Stimulated activated CD4-positive, alpha-beta T cell treated with anti-CD3 and anti-CD28 coated beads, Interleukin-4, amount 100 ng/mL, for 48 hours (primary cell): Measurements from ENCODE around the gene KRTAP10-10.
"Not testable (repeated sequence)": the region's sequence is repeated elsewhere in the genome, so short reads cannot be mapped to it uniquely, and the experiment has no call there.

Source experiments
- DNase-seq, 2 donors: peaks; one replicate each; pipeline ENCODE4 v3.0.0-alpha.2; 2020; ENCODE audit warnings: low read depth in 2 of 2

KRTAP10-10 gene

GRCh38 chr21:44602463-44602850, 34.7 kb upstream of the KRTAP10-10 start:
- no peak for DNase-seq

- no peak for DNase-seq
These were observed 33.9 kb upstream of the KRTAP10-10 start for GRCh38 chr21:44603109-44603875.

DNA sequence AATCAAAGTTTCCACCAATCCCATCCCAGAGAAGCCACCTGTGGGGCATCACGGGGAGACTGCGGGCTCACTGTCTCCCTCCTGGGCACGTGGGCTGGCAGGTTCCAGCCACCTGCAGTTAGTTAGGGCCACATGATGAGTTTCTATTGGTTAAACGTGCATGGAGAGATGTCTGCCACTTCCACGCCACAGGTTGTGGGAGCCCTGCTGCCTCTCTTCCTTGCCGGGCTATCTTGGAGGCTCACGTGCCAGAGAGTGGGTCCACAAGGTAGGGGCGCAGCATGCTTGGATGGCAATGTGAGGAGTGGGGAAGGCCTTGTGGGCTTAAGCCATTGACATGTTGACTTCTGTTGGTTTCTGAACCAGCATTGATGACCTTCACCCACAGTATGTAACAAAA, 33.2 kb upstream of the KRTAP10-10 start:
- no peak for DNase-seq

DNA sequence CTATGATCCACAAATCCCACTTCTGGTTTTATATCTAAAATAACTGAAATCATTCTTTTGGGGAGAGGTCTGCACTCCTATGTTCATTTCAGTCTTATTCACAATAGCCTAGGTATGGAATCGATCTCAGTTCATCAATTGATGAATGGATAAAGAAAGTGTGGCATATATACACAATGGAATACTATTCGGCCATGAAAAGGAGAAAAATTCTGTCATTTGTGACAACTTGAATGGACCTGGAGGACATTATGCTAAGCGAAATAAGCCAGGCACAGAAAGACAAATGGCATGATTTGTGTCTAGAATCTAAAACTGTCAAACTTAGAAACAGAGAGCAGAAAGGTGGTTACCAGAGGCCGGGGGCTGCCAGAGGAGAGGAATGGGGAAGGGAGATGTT, 30.7 kb upstream of the KRTAP10-10 start:
- DNase-seq, result no peak

- DNase-seq, result no peak
These were observed 28.0 kb upstream of the KRTAP10-10 start for GRCh38 chr21:44609193-44609592.

DNA sequence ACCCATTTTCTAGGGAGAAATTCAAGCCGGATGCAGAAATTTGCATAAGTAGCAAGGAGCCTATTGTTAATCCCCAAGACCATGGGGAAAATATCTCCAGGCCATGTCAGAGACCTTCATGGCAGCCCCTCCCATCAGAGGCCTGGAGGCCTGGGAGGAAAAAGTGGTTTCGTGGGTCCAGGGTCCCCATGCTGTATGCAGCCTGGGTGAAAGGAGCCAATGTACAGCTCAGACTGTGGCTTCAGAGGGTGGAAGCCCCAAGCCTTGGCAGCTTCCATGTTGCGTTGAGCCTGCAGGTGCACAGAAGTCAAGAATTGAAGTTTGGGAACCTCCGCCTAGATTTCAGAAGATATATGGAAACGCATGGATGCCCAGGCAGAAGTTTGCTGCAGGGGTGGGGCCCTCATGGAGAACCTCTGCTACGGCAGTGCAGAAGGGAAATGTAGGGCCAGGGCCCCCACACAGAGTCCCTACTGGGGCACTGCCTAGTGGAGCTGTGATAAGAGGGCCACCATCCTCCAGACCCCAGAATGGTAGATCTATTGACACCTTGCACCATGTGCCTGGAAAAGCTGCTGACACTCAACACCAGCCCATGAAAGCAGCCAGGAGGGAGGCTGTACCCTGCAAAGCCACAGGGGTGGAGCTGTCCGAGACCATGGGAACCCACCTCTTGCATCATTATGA, 26.9 kb upstream of the KRTAP10-10 start:
- not testable (repeated sequence) for DNase-seq

- no peak for DNase-seq
These were observed 25.6 kb upstream of the KRTAP10-10 start for GRCh38 chr21:44611551-44611950.

GRCh38 chr21:44612029-44612486, 25.1 kb upstream of the KRTAP10-10 start, which contains the start of gene KRTAP10-8:
TSS of gene KRTAP10-8 (plus strand) at chr21:44612079. CDS start at chr21:44612101, 22 bp downstream.
- DNase-seq, result no peak

DNA sequence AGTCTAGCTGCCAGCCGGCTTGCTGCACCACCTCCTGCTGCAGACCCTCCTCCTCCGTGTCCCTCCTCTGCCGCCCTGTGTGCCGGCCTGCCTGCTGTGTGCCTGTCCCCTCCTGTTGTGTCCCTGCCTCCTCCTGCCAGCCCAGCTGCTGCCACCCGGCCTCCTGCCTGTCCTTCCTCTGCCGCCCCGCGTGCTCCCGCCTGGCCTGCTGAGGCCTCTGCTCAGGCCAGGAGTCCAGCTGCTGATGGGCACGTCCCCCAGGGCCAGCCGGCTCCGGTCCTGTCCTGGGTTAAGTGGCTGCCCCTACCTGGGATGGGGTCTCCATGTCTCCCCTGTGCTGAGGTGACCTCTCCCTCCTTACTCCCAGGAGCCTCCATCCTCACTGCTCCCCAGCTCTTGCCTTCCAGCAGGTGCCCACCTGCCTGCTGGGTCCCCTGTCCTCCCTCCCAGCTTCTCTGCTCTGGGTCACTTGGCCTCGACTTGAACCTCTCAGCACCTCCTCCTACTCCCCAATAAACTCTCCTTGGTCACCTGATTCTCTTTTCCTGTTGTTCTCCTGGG, 24.4 kb upstream of the KRTAP10-10 start:
- DNase-seq, result no peak

- DNase-seq, result no peak
These were observed 23.6 kb upstream of the KRTAP10-10 start for GRCh38 chr21:44613386-44614155.

DNA sequence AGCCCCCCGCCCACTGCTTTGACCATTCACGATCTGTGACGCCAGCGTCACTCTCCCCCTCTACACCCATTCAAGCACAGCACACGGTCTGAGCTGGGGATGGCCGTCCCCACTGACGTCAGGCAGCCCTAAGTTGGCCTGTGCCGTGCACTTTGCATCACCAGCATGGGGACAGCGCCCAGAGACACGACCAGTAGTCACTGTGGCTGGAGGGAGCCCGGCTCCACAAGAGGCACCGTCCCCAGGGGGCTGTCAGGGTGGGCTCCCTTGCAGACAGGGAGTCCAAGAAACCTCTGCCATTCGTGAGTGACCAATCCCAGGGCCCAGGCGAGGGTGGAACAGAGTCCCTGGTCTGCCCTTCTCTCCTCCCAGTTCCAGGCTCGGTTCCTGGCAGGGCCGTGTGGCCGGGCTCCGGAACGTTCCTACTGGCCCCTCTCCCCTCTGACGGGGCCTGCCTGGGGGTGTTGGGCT, 23.0 kb upstream of the KRTAP10-10 start:
- DNase-seq, result no peak

- no peak for DNase-seq
These were observed 22.2 kb upstream of the KRTAP10-10 start for GRCh38 chr21:44614961-44615391.

GRCh38 chr21:44615466-44615865, 21.7 kb upstream of the KRTAP10-10 start:
- DNase-seq, result no peak

GRCh38 chr21:44615911-44616590, 21.1 kb upstream of the KRTAP10-10 start:
- DNase-seq, result no peak

DNA sequence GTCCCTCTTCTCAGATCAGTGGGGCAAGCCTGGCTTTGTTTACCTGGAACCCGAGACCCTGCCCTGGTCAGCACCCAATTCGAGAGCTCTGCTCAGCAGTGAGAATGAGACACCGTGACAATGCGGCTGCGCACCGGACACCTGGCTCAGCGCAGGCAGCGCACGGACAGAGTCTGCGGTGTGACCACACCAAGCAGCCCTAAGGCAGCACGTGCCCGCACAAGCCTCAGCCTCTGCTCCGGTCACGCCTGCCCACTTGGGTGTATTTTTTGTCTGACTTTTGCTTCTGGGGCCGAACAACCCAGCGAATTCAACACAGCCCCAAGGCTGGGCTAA, 20.6 kb upstream of the KRTAP10-10 start:
- no peak for DNase-seq

DNA sequence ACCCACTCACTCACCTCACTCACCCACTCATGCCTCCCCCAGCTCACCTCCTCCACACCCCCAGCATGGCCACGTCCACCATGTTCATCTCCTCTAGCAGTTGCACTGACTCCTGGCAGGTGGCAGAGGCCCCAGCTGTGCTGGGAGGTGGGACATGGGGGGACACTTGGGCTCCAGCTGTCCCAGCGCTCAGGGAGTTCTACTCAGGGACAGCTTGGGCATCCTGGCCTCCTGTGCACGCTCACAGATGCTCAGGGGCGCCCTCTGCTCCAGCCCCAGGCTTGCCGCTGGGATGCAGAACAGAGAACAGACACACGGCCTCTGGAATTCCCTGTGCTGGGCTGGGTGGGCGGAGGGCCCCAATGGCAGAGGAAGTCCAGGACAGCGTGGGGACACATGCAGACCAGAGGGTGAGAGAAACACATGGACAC, 20.1 kb upstream of the KRTAP10-10 start:
- no peak for DNase-seq

DNA sequence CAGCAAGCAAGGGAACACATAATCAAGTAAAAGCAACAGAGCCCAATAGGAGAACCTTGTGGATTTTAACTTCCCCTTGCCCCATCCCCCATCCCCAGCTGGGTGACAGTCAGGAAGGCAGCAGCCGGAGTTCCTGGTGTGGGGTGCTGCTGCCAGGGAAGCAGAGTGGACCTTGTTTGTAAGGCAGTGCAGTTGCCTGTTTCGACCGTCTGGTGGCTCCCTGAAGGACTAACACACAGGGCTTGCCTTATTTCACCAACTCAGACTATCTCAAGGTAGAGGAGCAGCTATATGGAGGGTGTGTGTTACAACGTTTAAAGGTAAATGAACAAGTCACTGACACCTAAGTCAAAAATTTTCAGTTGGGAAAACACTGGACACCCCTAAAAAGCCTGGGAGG, 18.7 kb upstream of the KRTAP10-10 start:
- no peak for DNase-seq

GRCh38 chr21:44618909-44619308, 18.2 kb upstream of the KRTAP10-10 start:
- DNase-seq, result peak; percentile 22 to 30

DNA sequence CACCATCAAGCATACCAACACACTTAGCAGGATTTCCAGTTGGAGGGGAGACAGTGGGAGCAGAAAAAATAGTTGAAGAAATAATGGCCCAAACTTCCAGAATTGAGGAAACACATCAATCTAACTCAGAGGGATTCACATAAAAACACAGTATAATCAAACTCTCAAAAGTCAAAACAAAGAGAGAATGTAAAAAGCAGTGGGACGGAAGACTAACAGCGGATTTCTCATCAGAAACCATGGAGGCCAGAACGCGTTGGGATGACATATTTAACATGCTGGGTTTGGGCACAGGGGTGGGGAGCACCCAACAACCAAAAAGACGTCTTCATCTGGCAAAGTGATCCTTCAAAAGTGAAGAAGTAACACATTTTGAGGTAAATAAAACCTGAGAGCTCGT, 17.3 kb upstream of the KRTAP10-10 start:
- DNase-seq, result no peak

GRCh38 chr21:44623575-44623974, 13.6 kb upstream of the KRTAP10-10 start:
- no peak for DNase-seq

- DNase-seq, result no peak
These were observed 11.4 kb upstream of the KRTAP10-10 start for GRCh38 chr21:44625756-44626155.
